Adipocyte (in vitro differentiated cells): ENCODE data around the gene BCAS1.

Experiments used
- DNase-seq: peaks from one replicate; pipeline ENCODE4 v3.0.0-alpha.2; 2015; ENCODE audit warnings: low read depth
- H3K27me3 ChIP-seq: replicated peaks from 2 replicates; pipeline ENCODE4 v1.7.0; 2013; ENCODE audit warnings: mild to moderate bottlenecking, low read length, moderate library complexity; ENCODE audit not compliant: control insufficient read depth, insufficient read depth
- H3K36me3 ChIP-seq: 2 replicates; pipeline ENCODE4 v1.7.0; 2013; ENCODE audit warnings: low read length, mild to moderate bottlenecking, moderate library complexity; ENCODE audit not compliant: control insufficient read depth, insufficient read depth, severe bottlenecking
- H3K4me1 ChIP-seq: 2 replicates; pipeline ENCODE4 v1.7.0; 2013; ENCODE audit warnings: mild to moderate bottlenecking, low read length, moderate library complexity; ENCODE audit not compliant: control insufficient read depth, insufficient read depth
- H3K4me3 ChIP-seq: 2 replicates; pipeline ENCODE4 v1.7.0; 2013; ENCODE audit warnings: mild to moderate bottlenecking, low read length, moderate library complexity
- H3K9ac ChIP-seq: 2 replicates; pipeline ENCODE4 v1.7.0; 2013; ENCODE audit warnings: mild to moderate bottlenecking, low read length, moderate library complexity
- H3K9me3 ChIP-seq: 2 replicates; pipeline ENCODE4 v1.7.0; 2013; ENCODE audit warnings: mild to moderate bottlenecking, low read length, moderate library complexity; ENCODE audit not compliant: control insufficient read depth

The BCAS1 gene

DNA sequence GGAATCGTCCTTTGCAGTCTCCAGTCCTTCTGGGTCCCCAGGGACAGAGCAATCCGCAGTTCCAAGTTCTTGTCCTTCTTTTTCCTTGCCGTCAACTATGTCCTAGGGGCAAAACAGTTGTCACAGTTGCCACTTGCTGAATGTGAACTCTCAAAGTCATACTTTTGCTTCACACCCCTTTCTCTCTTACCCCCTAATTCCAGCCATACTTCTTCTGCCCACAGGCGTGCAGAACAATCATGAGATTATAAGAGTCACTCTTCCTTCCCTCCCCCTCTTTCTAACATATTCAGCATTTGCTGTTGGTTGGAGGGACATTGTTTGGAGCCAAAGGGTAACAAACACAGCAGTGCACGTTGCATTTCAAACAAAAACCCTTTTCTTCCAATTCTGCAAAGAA lies 74.4 kb downstream of the BCAS1 start:
- H3K4me3 ChIP-seq: no peak overlapping the region
- no peaks in the 10 kb centered on the region for H3K27me3 ChIP-seq
- no peaks in the 10 kb centered on the region for H3K4me1 ChIP-seq
- H3K9me3 ChIP-seq: peaks cover 11% of the 10 kb centered on the region
- DNase-seq: no peak
- H3K36me3 ChIP-seq: no peaks in the 10 kb centered on the region
- no peak overlapping the region for H3K9ac ChIP-seq

DNA sequence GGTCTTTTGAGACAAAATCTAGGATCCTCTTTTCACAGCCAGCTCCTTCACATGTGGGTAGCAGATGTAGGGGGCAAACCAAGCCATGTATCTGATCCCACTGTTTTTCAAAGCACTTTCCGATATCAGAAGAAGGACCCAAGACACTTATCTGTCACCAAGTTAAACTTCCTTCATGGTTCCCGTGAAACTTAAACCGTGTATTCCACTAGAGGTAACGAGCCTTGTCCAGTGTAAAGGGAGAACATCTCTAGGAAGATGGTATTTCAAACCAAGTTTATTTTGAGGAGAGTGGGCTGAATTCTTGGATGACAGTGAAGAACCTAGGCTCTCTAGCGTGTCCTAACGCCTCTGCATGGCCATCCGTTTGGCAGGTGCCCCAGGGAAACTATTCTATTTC lies 76.3 kb downstream of the BCAS1 start:
- H3K9me3 ChIP-seq: no peaks in the 10 kb centered on the region

DNA sequence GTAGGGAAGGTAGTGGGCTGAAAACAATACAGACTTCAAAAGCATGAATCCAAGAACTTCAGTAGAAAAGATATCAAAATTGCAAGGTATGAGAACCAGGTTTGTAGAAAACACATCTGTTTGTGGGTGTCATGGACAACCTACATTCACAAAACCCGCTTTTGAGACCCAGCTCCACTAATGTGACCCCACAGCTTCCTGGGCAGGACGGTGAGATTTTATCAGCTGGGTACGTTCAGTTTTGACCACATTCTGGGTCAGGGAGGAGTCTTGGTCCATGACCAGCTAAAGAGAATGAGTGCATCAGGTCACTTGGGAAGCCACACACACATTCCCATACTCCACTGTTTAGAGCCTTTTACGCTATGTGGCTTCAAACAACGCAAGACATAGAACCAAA lies 77.1 kb downstream of the BCAS1 start:
- H3K4me1 ChIP-seq: peaks cover 8% of the 10 kb centered on the region
- H3K9ac ChIP-seq: no peak overlapping the region
- no peaks in the 10 kb centered on the region for H3K9me3 ChIP-seq
- no peak for DNase-seq
- no peaks in the 10 kb centered on the region for H3K27me3 ChIP-seq
- no peak overlapping the region for H3K4me3 ChIP-seq
- H3K36me3 ChIP-seq: no peaks in the 10 kb centered on the region

More for the DNA sequence above, 76.3 kb downstream of the BCAS1 start:
- peaks cover 3% of the 10 kb centered on the region for H3K4me1 ChIP-seq
- no peak overlapping the region for H3K4me3 ChIP-seq
- H3K36me3 ChIP-seq: no peaks in the 10 kb centered on the region
- no peak for DNase-seq
- H3K27me3 ChIP-seq: no peaks in the 10 kb centered on the region
- no peak overlapping the region for H3K9ac ChIP-seq

DNA sequence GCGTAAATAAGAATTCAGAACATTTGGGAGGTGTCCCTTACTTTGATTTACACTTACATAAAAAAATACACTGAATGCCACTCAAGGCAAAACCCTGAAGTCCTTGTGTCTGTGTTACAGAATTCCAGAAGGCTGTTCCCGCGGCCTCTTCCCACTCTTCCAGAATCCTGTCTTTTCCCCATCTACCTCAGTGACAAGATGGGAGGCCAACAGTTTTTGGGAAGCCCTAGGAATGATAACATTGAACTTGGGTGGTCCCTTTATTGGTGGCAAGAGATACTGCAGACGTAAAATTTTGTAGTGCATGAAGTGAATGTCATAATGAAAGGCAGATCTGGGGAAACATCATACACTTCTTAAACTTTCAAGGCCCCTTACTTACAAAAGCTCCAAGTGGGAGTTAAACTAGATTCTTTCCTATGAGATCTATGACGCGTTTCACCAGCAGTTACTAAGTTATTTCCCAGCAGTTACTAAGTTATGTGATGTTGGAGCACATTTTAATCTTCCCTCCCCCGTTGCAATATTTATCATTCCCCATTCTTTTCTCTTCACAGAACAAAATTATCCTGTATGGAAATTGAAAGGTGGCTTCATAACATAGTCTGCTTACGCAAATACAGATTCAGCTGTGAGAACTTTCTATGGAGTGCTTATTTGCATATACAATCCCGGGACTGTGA lies 79.5 kb downstream of the BCAS1 start:
- no peak overlapping the region for H3K9ac ChIP-seq
- no peaks in the 10 kb centered on the region for H3K27me3 ChIP-seq
- H3K4me1 ChIP-seq: peaks cover 8% of the 10 kb centered on the region
- no peak for DNase-seq
- no peaks in the 10 kb centered on the region for H3K36me3 ChIP-seq
- H3K4me3 ChIP-seq: no peak overlapping the region
- H3K9me3 ChIP-seq: no peaks in the 10 kb centered on the region

DNA sequence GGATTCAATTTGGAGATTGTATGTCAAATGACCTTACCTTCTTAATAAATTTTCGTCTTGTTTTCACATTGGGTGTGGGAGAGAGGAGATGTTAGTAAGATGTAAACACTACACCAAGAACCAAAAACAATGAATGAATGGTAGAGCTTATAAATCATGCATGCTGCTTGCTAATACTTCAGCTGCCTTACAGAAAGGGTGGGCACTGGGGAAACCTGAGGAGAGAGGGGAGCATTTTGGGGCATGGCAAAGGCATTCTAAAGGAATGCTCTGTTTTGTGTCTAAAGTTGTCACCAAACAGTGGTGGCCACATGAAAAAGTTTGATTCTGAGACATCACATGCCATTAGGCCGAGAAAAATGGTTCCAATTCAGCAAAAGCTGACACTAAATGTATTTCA lies 80.4 kb downstream of the BCAS1 start:
- Histone ChIP-seq H3K27me3 (no peaks in the 10 kb centered on the region), H3K9me3 (no peaks in the 10 kb centered on the region), H3K9ac (no peak overlapping the region), H3K36me3 (no peaks in the 10 kb centered on the region), H3K4me1 (peaks cover 10% of the 10 kb centered on the region), H3K4me3 (no peak overlapping the region)
- DNase-seq: no peak

DNA sequence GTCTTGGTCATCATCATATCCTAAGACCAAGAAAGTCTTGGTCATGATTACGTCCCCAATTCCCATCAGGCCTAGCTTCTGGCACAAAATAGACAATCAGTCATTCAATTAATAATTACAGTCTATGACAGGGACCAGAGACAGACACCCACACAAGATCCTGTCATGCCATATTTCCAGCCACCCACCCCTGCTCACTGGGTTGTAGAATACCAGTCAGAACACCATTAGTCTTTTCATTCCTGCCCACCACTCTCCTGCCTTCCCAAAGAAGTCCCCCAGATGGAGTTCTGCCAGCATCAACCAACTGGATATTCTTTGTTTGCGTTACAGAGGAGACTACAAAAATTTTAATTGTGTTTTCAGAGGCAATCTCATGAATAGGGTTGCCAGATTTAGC lies 81.0 kb downstream of the BCAS1 start:
- no peaks in the 10 kb centered on the region for H3K36me3 ChIP-seq
- H3K4me3 ChIP-seq: no peak overlapping the region
- H3K4me1 ChIP-seq: peaks cover 16% of the 10 kb centered on the region
- H3K27me3 ChIP-seq: no peaks in the 10 kb centered on the region
- H3K9ac ChIP-seq: no peak overlapping the region
- no peaks in the 10 kb centered on the region for H3K9me3 ChIP-seq
- DNase-seq: no peak

DNA sequence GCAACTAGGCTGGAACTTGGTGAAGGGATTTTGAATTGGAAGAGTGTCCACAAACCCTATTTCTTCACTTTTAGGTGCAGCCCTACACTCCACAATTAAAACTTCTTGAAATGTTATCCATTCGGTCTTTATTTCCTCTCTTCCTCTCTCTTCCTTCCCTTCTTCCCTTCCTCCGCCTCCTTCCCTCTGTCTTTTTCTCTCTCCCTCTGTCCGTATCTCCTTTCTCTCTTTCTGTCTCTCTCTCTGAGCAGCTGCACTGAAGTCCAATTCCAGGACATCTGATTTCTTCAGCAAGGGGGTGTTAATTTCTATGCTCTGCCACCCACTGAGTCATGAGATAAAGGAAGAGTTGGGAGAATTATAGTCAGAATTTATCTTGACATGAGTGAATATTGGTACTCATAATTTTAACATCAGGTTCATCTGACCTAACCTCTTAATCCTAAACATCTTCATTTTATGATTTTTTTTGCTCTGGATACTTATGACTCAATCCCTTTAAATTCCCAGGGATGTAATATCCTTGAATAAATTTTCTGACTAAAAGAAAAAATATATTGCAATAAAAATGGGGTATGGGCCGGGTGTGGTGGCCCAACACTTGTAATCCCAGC lies 84.2 kb downstream of the BCAS1 start:
- no peak overlapping the region for H3K4me3 ChIP-seq
- H3K36me3 ChIP-seq: no peaks in the 10 kb centered on the region
- DNase-seq: no peak
- H3K4me1 ChIP-seq: peaks cover 22% of the 10 kb centered on the region
- peaks cover 3% of the 10 kb centered on the region for H3K9me3 ChIP-seq
- no peak overlapping the region for H3K9ac ChIP-seq
- no peaks in the 10 kb centered on the region for H3K27me3 ChIP-seq

DNA sequence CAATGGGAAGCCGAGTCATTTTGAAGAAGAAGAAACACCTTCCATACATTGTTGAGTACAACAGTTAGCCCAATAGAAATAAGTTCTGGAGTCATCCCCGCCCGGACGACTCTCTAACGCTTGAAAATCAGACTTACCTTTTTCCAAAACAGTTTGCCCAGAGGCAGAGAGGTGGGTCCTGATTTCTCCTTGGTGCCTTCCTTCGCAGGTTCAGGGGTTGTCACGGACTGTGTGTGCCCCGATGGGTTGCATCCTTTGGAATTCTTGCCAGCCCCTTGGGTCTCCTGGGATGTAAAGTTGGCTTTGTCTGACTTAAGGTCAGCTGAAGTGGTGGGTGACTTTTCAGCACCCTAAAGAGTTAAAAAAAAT lies 85.3 kb downstream of the BCAS1 start:
- Histone ChIP-seq H3K4me1 (peaks cover 22% of the 10 kb centered on the region), H3K9me3 (peaks cover 10% of the 10 kb centered on the region), H3K4me3 (peak overlapping the region; percentile 32), H3K27me3 (no peaks in the 10 kb centered on the region), H3K36me3 (no peaks in the 10 kb centered on the region), H3K9ac (no peak overlapping the region)
- DNase-seq: no peak

DNA sequence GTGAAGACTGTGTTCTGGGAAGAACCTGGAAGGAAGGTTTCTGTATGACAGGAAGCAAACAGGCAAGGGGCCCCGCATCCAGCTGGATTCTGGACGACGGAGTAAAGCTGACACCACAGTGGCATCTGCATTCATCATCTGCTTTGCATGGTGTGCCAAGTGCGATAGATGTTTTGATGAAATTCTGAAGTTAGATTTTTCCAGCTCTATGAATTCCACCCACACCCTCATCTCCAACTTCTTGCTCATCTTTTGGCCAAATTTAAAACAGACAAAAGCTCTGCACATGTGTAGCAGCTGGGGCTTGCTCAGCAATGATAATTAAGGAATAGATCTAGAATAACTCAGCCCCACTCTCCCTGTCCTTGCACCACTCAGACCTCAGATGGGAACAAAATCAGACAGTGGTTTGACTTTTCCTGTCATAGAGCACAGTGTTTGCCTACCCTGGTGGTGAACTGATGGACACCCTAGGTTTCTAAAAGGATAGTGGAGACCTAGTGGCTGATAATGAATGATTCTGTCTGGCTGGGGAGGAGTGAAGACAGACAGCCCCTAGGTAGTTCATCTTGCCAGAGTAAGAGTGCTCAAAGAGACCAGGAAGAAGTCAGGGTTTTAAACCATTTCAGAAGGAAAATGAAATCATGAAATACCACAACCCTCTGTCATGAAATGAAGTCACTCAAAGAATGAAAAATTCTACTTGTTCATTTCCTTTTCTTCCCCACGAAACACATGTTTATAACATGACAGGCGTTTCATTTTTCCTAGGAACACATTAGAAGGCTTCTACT lies 85.8 kb downstream of the BCAS1 start:
- Histone ChIP-seq H3K9ac (no peak overlapping the region), H3K9me3 (peaks cover 10% of the 10 kb centered on the region), H3K4me1 (peaks cover 22% of the 10 kb centered on the region), H3K36me3 (no peaks in the 10 kb centered on the region), H3K4me3 (peak overlapping the region; percentile 32), H3K27me3 (no peaks in the 10 kb centered on the region)
- DNase-seq: no peak

DNA sequence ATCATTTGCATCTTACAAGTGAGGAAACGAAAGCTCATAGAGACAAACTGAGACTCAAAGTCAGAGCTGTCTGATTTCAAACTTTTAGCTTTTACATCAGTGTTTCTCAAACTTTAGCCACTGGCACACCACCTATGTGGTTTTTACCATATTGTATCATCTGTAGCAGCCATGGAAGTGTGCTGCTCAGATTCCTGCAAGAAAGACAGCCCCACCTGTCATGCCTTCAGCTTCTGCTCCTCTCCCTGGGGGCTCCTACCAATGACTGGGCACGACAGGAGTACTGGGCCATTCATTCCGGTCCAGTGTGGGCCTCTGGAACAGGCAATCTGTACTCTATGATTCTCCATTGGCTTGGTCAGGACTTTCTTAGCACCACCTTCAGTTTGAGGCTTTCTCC lies 87.0 kb downstream of the BCAS1 start:
- no peak overlapping the region for H3K9ac ChIP-seq
- H3K4me3 ChIP-seq: no peak overlapping the region
- no peaks in the 10 kb centered on the region for H3K27me3 ChIP-seq
- peaks cover 10% of the 10 kb centered on the region for H3K9me3 ChIP-seq
- no peaks in the 10 kb centered on the region for H3K36me3 ChIP-seq
- H3K4me1 ChIP-seq: peaks cover 14% of the 10 kb centered on the region
- no peak for DNase-seq

DNA sequence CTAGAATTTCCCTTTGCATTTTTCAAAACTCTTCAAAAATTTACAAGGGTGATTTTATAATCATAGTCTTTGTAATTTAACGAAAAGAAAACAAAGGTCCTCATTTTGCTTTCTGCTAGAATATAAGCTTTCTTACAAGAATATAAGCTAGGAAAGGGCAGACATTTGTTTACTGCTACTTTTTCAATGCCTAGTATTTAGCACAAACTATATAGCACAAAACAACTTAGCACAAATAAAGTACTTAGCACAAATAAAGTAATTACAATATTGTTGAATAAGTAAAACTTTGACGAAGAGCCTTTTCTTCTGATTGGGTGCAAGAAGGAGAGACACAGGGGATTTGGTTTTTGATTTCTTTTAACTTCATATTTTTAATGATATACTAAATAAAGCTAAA lies 87.8 kb downstream of the BCAS1 start:
- Histone ChIP-seq H3K36me3 (no peaks in the 10 kb centered on the region), H3K9me3 (peaks cover 10% of the 10 kb centered on the region), H3K4me3 (no peak overlapping the region), H3K9ac (no peak overlapping the region), H3K4me1 (peaks cover 14% of the 10 kb centered on the region), H3K27me3 (no peaks in the 10 kb centered on the region)
- DNase-seq: no peak
